ENCODE results near the gene ODF2L.
"Not testable (repeated sequence)": the region's sequence is repeated elsewhere in the genome, so short reads cannot be mapped to it uniquely, and the experiment has no call there.

ODF2L gene

DNA sequence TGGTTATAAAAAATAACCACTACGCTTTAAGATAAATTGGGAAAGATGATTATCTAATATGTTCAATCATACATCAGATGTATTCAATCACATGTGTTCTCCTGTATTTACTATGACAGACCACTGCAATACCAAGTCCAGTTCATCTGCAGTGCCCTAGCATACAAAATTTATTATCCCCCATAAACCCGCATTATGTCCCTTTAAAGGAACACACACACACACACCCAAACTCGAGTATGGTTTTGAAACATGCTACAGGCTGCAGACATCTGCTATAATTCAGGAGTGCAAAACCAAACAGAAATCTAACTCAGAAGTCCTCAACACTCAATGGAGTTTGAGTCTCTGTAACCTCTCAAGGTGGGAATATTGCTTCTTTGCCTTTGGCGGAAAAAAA lies 14.9 kb downstream of the ODF2L start:
- no peak for DNase-seq

DNA sequence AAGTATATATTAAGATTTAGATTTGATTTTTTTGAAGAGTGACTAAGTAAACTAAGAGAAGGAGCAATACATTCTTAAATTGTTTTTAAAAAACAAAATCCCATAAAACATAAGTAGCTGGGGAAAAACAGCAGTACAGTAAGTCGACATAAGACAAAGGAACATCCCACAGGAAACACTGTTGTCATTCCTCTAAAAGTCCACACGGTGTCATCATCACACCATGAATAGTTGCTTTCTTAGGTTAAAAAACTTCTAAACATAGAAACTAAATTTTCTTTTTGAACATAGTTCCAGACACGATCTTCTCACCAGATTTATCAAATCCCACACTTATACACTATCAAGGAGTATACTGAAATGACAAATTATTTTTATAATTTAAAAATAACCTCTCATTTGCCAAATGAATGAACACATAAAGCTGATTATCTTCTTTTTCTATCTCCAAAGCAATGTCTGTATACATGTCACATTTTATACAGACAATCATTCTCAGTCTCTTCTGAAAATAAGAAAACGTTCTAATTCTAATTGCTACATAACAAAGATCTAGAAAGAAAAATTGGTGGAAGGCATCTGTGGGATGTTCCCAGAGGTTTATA lies 15.8 kb downstream of the ODF2L start:
- no peak for DNase-seq

DNA sequence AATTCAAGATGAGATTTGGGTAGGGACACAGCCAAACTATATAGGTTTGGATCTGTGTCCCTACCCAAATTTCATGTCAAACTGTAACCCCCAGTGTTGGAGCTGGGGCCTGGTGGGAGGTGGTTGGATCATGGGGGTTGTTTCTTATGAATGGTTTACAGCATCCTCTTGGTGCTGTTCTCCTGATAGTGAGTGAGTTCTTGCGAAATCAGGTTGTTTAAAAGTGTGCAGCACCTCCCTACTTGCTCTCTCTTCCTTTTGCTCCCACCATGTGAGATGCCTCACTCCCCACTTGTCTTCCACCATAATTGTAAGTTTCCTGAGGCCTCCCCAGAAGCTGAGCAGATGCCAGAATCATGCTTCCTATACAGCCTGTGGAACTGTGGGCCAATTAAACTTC lies 17.3 kb downstream of the ODF2L start:
- DNase-seq, result no peak

DNA sequence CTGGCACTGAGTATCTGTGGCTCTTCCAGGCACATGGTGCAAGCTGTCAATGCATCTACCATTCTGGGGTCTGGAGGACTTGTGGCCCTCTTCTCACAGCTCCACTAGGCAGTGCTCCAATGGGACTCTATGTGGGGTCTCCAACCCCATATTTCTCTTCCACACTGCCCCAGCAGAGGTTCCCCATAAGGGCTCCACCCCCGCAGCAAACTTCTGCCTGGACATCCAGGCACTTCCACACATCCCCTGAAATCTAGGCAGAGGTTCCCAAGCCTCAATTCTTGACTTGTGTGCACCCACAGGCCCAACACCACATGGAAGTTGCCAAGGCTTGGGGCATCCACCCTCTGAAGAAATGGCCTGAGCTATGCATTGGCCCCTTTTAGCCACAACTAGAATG lies 18.8 kb downstream of the ODF2L start:
- no peak for DNase-seq

DNA sequence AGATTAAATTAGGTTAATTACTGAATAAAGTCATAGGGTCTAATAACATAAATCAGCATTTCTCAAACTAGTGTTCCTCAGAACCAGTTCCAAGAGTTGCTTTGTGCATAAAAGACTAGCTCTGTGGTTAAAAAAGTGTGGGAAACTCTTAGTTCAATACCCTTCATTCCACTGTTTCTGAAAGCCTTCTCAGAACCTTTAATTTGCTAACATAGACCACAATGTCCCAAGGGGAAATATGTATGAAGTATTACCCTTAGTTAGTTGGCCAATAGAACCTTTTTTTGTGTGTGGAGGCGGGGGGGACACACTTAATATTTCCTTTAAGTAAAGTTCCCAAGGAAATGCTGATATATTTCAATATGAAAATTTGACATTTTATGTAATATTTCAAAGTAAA lies 20.4 kb downstream of the ODF2L start:
- no peak for DNase-seq

DNA sequence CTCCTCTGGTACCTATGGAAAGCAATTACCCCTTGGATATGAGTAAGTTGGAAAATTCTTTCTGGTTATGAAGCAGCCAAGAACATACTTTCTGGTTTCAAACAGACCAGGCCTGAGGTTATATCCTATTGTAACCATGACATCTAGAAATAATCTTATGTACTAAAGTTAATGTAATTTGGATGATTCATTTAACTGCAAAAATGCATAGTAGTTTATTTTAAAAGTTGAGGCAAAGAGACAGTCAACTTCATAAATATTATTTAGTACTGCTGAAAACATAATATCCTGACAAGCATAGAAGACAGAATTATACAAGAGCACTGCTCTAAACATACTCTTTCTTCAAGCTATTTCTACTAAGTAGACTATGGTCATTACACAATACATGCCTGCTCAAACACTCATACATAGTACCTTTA lies 25.5 kb downstream of the ODF2L start:
- no peak for DNase-seq

DNA sequence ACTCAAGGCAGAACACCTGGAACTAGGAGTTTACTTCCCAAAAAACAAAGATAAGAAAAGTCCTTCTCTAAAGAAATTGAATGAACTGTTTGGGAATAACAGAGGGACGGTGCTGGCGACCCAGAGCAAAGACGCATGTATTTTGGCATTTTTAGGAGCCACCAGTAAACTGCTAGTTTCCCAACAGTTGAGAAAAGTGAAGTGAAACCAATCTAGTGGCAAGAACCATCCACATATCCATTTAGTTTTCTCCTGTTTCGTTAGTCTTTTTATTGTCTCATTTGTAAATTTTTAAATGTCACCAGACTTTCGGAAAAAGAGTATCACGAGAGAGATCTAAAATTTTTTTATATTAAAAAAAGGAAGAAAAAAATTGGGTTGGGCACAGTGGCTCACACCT lies 30.2 kb downstream of the ODF2L start:
- DNase-seq, result no peak

DNA sequence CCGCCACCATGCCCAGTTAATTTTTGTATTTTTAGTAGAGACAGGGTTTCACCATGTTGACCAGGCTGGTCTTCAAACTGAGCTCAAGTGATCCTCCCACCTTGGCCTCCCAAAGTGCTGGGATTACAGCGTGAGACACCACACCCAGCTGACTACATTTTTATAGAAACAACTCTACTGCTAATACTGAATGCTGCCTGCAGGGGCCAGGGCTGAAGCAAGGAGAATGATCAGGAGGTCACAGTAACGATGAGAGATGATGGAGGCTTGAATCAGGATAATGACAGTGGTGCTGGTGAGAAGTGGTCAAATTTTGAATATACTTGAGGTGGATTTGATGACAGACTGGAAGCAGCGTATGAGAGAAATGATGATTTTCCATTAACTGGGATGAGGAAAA lies 33.3 kb downstream of the ODF2L start:
- no peak for DNase-seq

DNA sequence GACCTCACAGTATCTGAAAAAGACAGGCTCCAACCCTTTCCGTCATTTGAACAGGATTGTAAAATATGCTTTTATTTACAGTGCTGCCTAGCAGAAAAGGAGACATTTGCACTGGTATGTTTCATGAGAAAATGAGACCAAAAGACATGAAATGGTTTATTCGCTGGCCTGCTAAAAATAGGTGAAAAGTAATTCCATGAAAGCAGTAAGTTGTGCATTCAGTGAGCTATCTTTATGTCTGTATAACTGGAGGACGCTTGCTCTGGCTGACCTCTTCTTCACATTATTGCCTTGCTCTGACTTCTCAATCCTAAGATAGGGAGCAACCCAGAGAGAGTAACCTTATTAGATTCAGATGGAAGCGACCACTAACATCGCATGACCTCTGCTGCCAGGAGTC lies 38.3 kb downstream of the ODF2L start:
- no peak for DNase-seq

DNA sequence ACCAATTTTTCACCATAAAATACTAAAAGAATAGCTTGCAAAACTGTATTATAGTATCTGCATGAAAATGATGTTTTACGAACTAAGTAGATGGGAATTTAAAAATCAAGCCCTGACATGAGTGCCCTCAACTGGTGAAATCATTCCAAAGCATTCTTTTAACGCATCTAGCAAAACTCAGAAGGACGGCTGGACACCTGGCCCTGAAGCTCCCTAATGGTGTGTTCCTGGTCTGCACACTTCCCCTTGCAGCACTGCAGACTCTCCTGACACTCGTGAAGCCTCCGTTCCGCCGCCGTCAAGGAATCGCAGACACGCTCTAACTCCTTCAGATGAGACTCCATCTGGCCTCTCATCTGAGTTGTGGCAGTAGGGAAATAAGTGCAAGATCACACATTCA lies 39.9 kb downstream of the ODF2L start:
- no peak for DNase-seq

DNA sequence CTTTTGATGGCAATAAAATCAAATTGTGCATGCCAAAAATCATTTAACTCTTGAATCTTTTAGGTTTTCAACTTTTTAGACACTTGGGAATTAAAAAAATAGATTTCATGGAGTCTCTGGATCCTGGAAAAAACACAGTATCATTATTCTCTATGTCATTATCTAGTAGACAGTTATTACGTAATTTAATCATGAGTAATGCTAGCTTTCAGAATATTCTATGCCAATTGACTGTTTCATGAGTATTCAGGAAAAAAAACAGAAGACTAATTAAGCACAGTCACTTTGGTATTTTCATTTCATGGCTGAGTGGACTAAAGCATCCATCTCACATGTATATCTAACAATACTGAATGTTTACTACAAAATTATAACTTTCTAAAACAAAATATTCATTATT lies 44.0 kb downstream of the ODF2L start:
- DNase-seq, result no peak

DNA sequence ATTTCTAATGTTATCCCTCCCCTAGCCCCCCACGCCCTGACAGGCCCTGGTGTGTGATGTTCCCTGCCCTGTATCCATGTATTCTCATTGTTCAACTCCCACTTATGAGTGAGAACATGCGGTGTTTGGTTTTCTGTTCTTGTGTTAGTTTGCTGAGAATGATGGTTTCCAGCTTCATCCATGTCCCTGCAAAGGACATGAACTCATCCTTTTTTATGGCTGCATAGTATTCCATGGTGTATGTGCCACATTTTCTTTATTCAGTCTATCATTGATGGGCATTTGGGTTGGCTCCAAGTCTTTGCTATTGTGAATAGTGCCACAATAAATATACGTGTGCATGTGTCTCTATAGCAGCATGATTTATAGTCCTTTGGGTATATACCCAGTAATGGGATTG lies 45.9 kb downstream of the ODF2L start:
- not testable (repeated sequence) for DNase-seq

DNA sequence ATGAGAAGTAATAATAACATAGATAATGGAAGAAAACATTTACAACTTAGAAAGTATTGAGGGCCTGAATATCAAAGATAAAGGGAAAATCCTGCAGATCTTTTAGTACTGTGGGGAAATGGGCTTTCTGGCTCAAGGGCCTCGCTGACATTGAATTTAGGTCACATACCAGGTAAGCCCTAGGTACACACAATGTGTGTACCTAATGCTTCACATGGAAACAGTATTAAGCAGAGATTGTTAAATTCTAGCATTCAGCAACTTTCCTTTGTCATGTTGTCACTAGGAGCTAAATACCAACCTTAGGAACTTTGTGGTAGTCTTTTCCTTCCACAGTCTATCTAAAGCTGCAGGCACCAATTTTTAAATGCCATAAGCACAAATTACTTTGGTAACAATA lies 49.7 kb downstream of the ODF2L start:
- no peak for DNase-seq

DNA sequence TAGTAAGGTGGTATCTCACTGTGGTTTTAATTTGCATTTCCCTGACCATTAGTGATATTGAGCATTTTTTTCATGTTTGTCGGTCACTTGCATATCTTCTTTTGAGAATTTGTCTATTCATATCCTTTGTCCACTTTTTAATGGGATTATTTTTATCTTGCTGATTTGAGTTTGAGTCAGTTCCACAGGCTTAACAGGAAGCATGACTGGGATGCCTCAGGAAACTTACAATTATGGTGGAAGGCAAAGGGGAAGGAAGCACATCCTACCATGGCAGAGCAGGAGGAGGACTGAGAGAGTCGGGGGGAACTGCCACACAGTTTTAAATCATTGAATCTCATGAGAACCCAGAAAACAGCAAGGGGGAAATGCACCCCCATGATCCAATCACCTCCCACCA lies 51.1 kb downstream of the ODF2L start:
- no peak for DNase-seq

DNA sequence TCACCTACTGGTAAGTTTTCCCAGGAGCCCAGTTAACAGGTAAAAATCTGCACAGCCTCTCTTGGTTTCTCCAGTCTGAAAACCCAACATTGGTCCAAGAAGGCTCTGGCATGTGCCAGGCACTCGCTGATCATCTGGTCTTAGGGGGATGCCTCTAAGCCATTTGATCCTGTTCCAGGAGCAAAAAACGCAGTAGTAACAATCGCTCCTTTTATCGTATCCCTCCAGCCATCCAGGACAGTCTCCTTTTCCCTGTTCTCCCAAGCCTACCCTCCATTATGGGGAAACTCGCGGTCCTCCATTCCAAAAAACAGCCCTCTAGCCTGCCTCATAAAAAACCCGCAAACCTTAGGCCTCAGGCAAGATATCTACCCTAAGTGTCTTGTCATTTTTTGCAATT lies 56.2 kb downstream of the ODF2L start:
- DNase-seq, result no peak

DNA sequence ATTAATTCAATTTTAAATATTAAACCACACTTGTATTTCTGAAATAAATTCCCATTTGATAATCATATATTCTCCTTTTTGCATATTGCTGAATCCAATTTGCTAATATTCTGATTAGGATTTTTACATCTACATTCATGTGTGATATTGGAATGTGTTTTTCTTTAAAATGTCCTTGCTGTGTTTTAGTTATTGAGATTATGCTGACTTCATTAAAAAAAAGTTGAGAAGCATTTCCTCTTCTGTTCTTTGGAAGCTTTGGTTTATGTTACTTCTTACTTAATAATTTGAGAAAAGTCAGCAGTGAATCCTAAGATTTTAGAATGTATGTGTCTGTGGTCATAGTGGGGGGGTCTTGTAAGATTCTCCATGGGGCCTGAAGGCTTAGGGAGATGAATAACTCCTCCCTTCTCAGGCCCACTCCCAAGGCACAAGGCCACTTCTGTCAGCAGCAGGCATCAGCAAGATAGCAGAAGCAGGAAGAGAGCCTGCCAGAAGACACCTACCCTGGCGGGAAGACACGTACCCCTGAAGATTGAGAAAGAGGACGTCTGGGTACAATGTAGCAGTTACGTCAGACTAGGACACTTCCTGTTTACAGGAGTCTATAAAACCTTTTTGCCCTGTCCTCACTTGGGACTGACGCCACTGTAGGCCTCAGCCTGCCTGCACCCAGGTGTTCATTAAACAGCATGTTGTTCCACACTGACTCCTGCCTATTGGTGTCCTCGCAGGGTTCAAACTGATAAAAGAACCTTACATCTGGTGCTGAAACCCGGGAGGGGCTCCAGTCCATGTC lies 56.9 kb downstream of the ODF2L start:
- no peak for DNase-seq

DNA sequence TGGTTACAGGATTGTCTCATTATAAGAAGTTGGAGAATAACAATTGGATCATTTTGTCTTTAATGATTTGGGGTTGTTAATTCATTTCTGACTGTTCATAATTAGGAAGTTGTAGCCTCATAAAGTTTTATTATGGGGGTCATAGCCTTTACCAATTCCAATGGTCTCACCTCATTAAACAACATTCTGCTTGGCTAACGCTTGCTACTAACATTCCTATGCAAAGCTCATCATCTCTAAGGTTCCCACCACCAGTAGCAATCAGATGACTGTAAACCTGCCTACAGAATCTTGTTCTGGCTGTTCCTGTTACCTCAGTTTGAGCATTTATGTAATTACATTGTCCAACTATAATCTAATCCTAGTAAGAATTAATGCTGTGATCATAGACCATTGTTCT lies 60.2 kb downstream of the ODF2L start:
- no peak for DNase-seq

DNA sequence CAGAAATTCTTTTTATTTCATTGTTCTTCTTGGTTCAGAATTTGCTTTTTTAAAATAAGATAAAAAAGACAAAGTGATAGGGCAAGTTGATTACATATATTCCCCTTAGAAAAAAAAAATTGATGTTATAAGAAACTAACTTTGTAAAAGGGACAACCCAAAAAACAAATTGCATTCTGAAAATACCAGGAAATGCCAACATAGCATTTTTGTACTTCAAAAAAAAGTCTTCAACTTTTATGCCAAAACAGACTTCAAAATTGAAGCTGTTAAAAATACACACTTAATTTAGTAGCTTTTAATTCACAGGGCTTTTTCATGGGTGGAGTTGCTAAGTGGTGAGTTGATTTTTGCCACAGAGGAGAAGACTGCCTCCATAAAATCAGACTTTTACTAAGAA lies 70.9 kb downstream of the ODF2L start:
- no peak for DNase-seq

DNA sequence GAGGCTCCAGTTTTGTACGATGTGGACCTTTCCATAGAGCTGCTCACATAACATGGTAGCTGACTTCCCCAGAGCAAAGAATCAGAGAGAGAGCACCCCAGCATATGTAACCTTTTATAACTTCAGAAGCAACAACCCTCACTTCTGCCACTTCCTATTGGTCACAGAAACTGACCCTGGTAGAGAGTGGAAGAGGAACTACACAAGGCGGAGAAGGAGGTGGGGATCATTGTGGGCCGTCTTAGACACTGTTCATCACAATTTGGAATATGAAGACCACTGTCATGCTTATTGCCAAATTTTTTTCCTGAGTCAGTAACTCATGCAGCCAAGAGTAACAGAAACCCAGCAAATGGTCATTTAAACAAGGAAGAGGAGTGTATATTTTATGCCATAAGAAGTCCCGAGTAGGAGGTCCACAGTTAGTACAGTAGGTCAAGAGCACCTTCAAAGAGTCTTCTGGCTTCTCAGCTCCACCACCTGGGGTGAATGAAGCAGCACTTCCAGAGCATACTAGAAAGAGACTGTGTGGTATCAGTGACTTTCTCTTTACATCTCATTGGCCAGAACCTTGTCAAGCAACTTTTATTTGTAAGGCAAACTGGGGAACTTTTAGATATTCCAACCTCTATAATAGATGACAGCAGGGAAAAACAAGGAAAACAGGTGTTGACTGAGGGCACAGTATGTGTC lies 71.8 kb downstream of the ODF2L start:
- no peak for DNase-seq

DNA sequence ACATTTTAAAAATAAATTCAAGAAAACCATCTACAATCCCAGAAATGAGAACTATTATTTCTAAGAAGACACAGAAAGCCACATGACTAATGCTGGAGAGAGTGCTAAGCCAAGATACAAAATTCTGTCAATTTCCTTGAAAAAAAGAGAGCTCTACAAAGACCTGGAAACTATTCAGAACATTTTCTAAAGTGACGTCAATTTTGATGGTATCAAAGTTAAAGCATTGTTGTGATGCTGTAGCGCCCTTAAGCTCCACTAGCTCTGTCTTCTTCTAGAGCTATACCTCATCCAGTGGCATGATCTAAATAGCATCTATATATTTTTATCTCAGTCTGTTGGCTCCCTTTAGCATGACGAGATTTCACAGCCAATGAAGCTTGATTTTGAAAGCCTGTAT lies 73.9 kb downstream of the ODF2L start:
- DNase-seq, result no peak

DNA sequence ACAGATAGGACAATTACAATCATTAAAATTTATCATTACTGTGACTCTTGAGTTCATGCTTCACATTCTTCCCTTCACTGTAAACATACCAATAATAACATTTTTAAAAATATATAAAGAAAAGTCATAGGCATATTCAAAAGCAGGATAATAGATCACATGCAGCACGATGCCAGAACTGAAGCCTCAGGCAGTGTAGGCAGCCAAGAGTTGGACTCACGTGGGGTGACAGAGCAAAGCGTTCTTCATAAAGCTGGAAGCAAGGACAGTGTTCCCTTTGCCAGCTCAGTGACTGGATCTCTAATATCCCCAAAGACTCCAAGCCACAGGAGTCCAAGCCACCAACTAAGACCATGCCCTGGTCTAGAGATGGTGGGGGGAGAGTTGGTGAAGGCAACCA lies 77.7 kb downstream of the ODF2L start:
- no peak for DNase-seq

DNA sequence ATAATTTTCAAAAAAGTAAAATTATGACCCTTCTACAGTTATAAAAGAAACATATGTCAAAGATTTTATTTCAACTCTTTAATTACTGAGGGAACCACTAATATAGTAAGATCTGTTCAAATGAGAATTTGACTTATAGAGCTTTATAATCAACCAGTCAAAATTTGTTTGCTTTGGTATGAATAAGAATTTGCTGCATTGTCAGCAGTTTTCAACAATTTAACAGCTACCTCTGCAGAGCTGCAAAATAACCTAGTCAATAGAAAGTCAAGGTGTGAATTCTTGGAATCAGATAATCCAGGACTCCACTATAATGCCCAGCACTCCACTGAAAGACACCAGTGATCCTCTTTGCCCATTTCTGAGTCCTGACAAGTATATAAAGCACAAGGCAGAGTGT lies 78.2 kb downstream of the ODF2L start:
- no peak for DNase-seq

DNA sequence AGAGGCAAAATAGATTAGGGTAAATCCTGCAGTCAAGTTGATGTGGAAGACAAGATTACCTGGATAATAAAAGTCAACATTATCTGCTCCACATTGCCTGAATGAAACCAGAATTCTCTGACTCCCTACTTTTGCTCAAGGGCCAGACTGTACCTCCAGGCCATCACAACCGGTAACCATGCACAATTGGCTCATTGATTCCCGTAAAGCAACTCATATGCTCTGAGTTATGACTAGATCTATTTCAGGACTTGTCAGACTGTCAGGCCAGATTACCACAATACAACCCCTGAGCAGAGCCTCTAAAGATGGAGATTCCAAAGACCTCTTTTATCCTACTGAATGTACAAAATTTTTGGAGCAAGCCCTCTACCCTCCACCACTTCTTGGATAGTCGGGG lies 90.4 kb downstream of the ODF2L start:
- no peak for DNase-seq

DNA sequence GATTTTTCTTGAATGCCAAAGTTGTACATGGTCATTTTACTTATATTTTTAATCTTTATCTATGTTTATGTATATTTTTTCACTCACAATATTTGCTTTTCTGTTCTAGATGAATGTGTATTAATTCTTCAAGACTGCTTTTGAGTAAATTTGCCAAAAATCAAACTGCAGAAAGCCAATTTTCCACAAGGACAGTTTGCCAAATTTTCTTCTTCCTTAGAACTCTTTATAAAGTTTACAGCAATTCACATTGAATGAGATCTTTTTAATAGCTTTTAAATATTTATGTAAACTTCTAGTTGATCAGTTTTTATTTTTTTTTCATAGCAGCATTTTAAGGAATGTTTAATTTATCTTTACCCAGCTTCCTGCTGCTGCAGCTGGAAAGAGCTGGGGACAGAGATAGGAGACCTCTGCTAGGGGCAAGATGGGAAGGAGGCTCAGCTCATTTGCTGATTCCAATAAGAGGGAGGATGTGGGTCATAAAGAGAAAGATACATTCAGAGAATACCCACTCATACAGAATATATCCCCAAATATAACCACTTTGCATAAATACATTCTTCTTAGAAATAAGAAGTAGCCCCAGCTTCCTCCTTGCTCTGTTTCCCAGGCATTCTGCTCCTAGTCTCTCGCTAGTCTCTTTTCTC lies 93.0 kb downstream of the ODF2L start:
- DNase-seq, result no peak

Data from right forelimb (tissue), 1 donor.